Measurements from ENCODE around the gene SHISA4.
"Not testable (repeated sequence)": the region's sequence is repeated elsewhere in the genome, so short reads cannot be mapped to it uniquely, and the experiment has no call there.

Gene SHISA4

DNA sequence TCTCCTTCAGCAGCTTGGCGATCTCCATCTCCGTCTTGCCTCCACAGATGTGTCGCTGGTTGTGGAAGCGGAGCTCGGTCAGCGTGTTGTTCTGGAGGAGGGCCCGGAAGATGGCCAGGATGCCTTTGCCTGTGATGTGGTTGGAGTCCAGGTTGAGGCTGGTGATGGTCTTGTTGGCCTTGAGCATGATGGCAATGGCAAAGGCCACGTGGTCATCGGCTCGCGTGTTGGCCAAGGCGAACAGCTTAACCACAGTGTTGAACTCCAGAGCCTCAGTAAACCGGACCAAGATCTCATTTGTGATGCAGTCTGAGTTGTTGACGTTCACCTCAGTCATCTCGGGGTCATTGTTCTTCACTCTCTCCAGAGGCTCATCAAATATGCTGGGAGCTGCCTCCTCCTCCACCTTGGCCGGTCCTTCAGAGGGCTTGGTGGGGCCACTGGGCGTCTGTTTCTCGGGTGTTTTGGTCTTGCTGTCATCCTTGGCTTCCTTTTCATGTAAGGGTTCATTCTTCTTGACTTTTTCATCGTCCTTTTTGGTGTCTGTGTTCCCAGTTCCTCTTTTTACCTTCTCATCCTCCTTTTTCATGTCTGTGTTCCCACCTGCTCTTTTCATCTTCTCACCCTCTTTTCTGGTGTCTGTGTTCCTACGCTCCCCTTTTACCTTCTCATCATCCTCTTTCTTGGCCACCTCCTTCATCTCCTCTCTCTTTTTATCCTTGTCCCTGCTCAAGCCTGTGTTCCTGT is 11.2 kb downstream of the SHISA4 start:
- DNase-seq, result no peak

- no peak for DNase-seq
These were observed 11.8 kb downstream of the SHISA4 start for GRCh38 chr1:201900476-201900875.

- DNase-seq, result not testable (repeated sequence)
These were observed 12.3 kb downstream of the SHISA4 start for GRCh38 chr1:201901036-201901435.

- DNase-seq, result no peak
These were observed 13.5 kb downstream of the SHISA4 start for GRCh38 chr1:201902198-201902597.

DNA sequence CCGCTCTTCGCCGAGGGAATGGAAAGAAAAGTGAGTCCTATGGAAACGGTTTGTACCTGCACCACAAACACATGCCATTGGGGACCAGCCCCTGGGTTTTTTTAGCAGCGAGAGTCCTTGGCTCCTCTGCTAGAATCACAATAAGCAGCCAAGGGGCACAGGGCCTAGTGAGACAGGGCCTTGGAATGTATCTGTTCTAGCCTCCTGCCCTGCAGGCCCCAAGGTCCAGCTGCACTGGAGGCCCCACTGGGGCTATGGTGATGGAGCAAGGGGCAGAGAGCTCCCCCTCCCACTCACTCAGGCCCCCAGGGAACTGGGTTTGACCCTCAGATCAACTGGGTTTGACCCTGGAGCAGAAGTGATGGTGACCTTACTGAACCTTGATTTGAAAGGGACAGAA is 14.4 kb downstream of the SHISA4 start:
- DNase-seq, result no peak

GRCh38 chr1:201904579-201904978 is 15.9 kb downstream of the SHISA4 start:
- no peak for DNase-seq

DNA sequence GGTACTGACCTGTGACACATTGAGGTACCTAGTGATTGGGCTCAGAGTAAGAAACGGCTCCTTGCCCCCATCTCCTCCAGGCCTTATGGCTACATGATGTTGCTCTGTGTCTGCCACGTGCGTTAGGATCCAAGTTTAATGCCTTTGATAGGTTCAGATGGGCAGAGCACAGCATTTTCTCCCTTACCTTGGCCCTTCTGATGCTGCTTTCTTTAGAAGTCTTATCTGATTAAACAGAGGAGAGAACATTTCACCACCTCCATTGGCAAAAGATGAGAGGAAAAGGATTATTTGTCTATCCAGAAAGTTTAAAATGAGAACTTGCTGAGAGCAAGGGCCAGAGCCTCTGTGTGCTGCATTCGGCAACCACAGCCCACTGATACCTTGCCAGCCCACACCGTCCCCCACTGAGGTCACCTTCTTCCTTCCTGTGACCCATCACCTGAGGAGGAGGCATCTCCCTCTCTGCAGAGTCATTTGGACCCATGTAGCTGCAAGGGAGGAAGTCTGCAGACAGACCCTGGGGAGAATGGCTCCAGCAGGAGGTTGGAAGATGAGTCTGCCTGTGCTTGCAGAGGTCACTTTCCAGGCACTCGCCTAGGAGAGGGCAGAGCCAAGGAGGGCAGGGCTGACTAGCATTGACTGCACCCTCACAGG is 16.7 kb downstream of the SHISA4 start:
- no peak for DNase-seq

DNA sequence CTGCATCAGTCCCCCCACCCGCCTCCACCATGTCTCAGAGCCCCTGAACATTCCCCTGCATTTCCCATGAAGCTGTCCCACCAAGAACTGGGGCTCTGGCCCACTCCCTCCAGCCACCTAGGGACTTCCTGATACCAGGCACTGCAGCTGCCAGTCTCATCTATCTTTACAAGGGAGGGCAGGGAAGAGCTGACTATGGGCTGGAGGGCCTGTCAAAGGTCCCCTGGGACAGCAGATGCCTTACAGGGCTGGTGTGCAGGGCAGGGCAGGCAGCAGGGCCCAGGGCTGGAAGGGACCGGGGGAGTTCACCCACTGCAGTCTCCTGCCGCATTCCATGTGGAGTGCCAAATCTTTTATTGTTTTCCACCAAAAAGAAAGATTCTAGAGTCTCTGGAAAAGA is 17.6 kb downstream of the SHISA4 start:
- DNase-seq, result no peak

GRCh38 chr1:201907621-201908020 is 18.9 kb downstream of the SHISA4 start:
- DNase-seq, result no peak

- no peak for DNase-seq
These were observed 23.3 kb downstream of the SHISA4 start for GRCh38 chr1:201911826-201912571.

DNA sequence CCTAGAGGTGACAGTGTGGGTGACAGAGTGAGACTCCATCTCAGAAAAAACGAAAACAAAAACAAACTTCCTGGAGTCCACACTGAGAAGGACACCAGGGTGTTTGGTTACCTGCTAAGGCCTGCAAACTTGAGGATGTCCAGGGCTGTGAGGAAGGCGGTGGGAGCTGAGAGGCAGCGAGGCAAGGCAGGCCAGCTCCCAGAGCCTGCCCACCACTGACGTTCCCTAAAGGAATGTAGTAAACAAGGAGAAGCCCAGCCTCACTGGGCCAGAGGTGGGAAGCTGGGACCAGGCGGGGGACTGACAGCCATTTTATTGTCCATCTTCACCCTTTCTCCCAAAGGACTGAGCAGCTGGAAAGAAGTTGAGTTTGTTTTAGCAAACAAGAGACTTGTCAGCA is 24.1 kb downstream of the SHISA4 start:
- no peak for DNase-seq

GRCh38 chr1:201914456-201915235 is 25.9 kb downstream of the SHISA4 start:
- no peak for DNase-seq

DNA sequence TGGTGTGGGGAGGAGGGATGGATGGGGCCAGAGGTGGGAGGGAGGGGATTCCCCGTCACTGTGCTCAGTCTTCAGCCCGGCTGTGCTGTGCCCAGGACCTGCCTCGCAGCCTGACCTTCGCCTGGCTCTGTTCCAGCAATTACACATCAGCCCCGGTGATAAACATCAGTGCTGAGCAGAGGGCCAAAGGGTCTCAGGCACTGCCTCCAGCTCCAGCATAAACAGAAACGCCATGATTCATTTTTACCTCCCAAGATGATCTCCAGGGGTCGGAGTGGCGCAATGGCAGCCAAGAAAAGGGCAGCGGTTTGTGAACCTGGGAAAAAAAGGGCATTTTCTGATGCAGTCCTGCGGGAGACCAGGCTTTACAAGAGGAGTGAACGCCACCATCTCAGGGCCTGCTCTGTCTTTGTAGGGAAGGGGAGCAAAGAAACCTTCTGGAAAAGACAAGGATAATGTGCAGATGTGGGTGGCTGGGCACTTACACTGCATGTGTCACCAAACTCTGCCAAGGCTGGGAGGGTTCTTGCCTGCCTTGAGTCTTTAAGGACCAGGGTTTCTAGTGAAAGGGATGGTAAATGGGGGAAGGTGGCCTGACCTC is 28.1 kb downstream of the SHISA4 start:
- no peak for DNase-seq

DNA sequence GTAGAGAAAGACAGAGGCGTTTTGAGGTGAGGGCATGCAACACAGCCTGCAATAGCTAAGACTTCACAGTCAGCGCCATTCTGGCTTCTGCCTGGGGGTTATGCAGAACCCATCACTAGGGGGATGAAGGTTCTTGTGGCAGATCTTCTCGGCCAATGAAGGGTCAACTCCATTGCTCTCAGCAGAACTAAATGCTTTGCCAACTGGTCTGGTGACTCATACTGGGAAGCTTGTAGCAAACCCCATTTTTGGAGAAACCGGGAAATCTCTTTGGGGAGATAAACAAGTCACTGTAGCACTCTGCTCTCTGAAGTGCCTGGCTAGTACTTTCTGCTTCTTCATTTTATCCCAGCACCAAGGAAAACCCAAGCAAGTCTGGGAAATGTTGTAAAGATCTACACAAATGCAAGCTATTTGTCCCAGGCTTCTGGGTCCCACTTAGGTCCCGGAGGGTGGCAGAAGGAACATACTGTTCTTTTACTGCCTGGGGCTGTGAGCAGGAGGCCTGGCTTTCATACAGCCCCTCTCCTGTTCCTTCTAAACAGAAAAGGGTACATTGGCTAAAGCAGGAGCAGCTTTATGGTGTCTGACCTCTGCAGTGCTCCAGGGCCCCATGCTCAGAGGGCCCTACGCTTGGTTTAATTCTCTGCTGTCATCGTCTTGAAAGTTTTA is 28.8 kb downstream of the SHISA4 start:
- DNase-seq, result no peak

DNA sequence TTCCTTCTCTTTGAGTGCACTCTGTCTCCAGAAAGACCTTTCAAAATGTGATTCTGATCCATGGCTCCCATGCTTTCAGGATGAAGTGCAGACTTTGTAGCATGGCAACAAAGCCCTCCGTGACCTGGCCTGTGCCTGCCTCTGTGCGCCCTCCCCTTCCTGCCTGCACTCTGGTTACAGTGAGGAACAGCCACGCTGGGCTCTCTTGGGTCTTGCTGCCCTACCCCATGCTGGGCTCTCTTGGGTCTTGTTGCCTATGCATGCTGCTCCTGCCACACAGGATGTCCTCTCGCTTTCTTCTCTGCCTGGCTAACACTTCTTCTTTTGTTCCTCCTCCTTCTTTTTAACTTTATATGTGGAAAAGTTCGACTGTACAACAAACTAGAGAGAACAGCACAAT is 29.6 kb downstream of the SHISA4 start:
- no peak for DNase-seq

DNA sequence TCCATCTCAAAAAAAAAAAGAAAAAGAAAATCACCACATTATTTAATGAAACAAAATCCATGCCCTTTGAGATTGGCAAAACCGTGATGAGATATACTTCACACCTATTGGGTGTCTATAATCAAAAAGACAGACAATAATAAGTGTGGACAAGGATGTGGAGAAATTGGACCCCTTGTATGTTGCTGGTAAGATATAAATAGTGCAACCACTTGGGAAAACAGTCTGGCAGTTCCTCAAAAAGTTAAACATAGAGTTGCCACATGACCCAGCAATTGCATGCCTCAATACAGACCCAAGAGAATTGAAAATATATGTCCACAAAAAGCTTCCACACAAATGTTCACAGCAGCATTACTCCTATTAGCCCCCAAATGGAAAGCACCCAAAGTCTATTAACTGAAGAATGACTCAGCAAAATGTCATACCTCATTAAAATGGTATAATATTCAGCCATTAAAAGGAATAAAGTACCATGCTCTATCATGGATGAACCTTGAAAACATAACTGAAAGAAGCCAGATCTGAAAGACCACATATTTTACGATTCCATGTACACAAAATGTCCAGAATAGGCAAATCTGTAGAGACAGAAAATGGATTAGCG is 33.4 kb downstream of the SHISA4 start:
- DNase-seq, result no peak

DNA sequence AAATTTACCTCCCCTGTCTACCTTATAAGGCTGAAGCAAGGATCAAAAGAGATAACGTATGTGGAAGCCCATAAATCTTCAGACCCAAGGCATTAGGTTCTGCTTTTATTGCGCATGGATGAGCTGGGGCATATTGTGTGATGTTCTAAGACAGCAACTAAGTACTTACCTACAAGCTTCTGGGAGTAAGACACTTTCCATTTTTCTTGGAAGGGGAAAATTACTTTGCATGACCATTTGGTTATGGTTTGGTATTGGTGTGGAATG is 36.5 kb downstream of the SHISA4 start:
- no peak for DNase-seq

GRCh38 chr1:201925981-201926645 is 37.4 kb downstream of the SHISA4 start:
- DNase-seq, result no peak

GRCh38 chr1:201928266-201928665 is 39.6 kb downstream of the SHISA4 start:
- no peak for DNase-seq

GRCh38 chr1:201930137-201930536 is 41.4 kb downstream of the SHISA4 start:
- no peak for DNase-seq

DNA sequence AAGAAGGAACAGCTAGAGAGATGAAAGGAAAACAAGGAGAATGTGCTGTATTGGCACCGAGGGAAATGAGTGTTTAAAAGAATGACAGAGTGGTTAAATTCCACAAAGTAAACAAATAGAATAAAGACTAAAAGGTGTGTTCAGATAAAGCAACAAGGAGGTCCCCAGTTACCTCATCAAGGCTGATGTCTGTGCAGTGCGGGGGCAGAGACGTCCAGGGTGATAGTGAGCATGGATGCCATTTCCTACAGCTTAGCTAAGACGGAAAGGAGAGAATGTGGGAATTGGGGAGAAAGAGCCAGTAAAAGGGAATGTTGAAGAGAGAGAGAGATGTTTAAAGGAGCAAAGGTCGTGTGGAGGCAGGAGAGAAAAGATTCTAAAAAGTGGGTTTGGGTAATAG is 42.1 kb downstream of the SHISA4 start:
- no peak for DNase-seq

All from CD4-positive, alpha-beta T cell treated with Interferon gamma for 1 hour (primary cell).